ENCODE results near the gene WNT9A.

- TF ChIP-seq POLR2AphosphoS5 (IDR thresholded peaks at IDR 0.05; ENCODE audit: control insufficient read depth, insufficient read depth, low read depth, low read length) (no peak), SNAPC5 (CRISPR knock-in tag; IDR thresholded peaks at IDR 0.05) (no peak), GABPA (tag; conservative IDR thresholded peaks at IDR 0.05; ENCODE audit: low read depth) (no peak), ZBTB8A (IDR thresholded peaks at IDR 0.05; ENCODE audit: partially characterized antibody) (no peak), CTCF (IDR thresholded peaks at IDR 0.05 in 2 of 3, conservative IDR thresholded peaks at IDR 0.05 in 1 of 3; ENCODE audit: insufficient read depth in 2 of 3, low read depth in 1 of 3, low read length in 3 of 3) (no peak), RBM14 (IDR thresholded peaks at IDR 0.05; ENCODE audit: borderline replicate concordance, insufficient read depth, low read depth, low read length) (no peak), RFX5 (IDR thresholded peaks at IDR 0.05; ENCODE audit: low read depth, low read length) (no peak), MAX (CRISPR knock-in tag; IDR thresholded peaks at IDR 0.05) (no peak), USF2 (CRISPR knock-in tag; IDR thresholded peaks at IDR 0.05) (no peak), REST (IDR thresholded peaks at IDR 0.05; ENCODE audit: borderline replicate concordance) (no peak), REST (CRISPR knock-in tag; IDR thresholded peaks at IDR 0.05; ENCODE audit: low read depth) (no peak), EZH2 (IDR thresholded peaks at IDR 0.05; ENCODE audit: borderline replicate concordance, low read depth, low read length) (no peak), MYNN (IDR thresholded peaks at IDR 0.05) (no peak), MYNN (CRISPR knock-in tag; IDR thresholded peaks at IDR 0.05) (no peak), FOXK1 (CRISPR knock-in tag; IDR thresholded peaks at IDR 0.05; ENCODE audit: borderline replicate concordance) (no peak)
Observed at GRCh38 chr1:227923353-227924167, 24.2 kb downstream of the WNT9A start.
